HG03097 (cell line): ENCODE measurements around the gene HSF4.
A peak's percentile ranks its signal among the peaks of the same experiment; 100 is the strongest.

Experiments
- ATAC-seq: cut with Tn5 transposase; IDR thresholded peaks from one replicate; pipeline ENCODE4 v1.9.1; 2021; ENCODE audit not compliant: unreplicated experiment, low FRiP score

HSF4 gene

DNA sequence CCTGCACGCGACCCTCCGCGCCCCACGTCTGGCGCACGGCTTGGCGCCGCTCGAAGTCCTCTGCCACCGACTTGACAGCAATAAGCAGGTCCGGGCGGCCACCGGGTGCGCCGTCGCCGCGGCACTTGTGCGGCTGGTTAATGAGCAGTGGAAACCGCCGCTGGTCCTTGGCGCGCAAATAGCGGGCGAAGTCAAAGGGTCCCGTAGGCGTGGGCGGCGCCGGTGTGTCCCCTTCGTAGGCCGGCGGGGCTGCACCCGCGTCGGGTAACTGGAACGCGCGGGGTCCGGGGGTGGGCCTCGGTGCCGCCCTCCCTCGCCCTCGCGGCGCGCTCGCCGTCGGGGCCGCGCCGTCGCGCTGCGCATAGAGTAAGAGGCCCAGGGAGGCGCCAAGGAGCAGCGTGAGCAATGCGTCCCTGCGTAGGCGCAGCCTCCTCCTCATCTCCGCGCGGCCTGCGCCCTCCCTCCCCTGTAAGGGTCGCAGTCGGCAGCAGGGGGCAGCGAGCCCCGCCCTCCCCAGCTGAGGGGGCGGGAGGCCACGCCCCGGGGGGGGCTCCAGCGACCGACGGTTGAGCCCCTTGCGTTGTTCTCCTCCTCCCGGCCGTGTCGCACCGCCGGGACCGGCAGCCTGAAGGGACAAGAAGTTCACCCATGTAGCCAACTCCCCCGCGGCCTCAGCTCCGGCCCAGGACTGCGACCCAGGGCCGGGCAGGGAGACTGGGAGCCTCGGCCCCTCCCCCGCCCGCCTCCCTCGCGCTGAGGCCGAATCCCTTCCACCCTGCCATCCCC lies 14.3 kb upstream of the HSF4 start:
- ATAC-seq = no peak

DNA sequence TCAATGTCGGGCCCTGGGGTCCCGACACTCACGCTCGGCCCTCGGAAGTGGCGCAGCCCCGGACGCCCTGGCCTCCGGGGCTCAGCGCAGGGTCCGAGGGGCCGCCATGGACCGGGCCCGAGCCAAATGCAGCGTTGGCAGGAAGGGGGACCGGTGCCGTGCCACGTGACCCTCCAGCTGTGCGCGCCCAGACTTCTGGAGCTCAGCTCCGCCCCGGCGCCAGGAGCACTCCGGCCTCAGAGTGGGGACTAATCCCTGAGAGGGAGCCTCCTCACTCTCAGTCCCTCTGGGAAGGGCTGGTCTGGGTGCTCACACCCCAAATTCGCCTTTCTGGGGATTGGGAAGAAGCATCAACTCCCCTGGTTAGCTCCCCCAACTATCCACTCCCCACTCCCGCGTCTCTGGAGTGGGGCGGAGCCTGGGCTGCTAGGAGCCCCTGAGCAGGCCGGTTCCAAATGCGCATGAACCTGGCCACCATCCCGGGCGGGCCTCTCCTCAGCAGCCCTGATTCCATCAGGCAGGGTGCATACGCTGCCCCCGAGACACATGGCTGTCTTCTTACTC lies 13.6 kb upstream of the HSF4 start, which contains the start of gene B3GNT9:
Gene B3GNT9, minus strand, starts transcription at position 166 of the 564 bp plus-strand sequence. CDS start 513 bp downstream, outside the sequence.
- ATAC-seq = no peak

DNA sequence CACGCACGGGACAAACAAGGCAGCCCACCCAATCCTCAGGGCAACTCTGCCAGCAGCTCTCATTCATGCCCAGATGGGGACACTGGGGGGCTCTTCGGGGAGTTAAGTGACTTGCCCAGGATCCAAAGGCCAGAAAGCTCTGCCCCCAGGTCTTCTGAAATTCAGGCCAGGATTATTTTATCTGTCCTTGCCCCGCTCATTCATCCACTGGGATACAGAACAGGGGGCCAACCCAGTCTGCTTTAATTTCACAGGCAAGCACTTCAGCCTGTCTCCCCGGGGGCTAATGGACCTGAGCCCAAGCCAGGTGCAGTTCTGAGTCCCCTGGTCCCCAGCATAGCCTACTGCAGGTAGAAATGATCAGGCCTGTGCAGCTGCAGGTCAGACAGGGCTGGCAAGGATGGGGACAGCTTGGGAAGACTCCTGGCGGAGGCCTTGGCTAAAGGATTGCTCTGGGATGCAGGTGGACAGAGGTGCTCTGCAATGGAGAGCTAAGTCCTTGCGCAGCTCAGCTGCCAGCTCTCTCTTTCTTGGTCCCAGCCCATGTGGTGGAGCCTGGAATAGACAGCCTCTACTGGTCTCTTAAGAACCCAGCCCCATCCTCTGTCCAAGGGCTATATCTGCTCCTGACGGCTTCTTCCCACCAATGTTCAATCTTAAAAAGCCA lies 13.0 kb upstream of the HSF4 start:
- ATAC-seq = no peak

DNA sequence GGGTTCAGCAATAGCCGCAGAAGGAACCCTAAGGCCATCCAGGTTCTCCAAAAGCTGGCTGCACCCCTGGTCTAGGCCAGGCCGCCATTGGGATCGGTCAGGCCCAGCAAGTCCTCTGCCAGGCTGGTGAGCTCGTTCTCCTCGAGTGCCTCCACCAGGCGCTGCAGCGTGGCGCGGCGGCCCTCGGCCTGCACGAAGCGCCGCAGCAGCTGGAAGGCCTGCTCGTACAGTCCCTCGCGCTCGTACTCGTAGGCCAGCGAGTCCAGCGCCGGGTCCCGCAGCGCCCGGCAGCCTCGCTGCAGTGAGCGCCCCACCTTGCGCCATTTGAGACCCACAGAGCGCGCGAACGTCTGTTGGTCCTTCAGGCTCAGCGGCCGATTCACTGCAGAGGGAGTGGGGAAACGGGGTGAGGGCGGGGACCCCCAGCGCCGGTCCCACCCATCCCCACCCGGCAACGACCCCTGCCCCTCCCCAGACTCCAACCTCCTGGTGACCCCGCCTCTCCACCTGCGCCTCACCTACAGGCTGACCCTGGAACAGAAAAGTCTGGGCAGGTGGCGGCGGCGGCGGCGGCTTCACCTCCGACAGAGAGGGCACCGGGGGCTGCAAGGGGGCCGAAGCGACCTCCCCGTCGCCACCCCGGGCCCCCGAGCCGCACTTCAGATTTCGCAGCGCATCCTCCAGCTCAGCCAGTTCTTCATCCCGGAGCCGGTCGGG lies 9.8 kb upstream of the HSF4 start:
- no peak for ATAC-seq

DNA sequence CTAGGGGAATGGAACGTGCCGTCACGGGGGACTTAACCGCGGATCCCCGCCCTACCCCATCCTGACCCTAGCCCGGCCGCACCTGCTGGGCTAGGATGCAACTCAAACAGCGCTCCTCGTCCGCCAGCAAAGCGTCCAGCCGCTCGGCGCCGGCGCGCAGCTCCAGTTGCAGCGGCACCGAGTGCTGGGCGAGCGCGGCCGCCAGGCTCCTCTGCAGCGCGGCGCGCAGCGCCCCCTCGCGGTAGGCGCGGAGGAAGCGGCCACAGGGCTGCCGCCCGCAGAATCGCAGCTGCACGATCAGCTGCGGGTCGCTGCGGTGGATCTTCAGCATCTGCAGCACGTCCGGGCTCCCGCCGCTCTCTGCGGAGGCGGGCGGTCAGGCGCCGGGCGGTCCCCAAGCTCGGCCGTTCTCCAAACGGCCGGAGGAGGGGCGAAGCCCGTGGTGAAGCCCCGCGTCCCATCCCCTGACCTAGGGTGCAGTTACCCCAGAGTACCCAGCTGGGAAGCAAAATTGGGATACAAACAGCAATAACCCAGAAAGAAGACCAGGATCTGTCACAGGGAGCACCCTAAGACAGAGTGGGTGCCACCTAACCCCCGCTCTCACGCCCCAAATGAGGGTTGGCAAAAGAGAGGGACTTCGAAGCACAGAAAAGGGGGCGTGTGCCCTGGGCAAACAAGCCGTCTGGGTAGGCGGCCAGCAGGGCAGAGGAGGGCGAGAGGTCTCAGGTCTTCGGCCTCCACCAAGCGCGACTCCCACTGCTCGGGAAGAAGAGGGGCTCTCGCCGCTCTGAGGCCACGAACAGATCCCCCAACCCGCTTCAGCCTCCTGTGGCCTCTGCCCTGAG lies 9.0 kb upstream of the HSF4 start:
- no peak for ATAC-seq

DNA sequence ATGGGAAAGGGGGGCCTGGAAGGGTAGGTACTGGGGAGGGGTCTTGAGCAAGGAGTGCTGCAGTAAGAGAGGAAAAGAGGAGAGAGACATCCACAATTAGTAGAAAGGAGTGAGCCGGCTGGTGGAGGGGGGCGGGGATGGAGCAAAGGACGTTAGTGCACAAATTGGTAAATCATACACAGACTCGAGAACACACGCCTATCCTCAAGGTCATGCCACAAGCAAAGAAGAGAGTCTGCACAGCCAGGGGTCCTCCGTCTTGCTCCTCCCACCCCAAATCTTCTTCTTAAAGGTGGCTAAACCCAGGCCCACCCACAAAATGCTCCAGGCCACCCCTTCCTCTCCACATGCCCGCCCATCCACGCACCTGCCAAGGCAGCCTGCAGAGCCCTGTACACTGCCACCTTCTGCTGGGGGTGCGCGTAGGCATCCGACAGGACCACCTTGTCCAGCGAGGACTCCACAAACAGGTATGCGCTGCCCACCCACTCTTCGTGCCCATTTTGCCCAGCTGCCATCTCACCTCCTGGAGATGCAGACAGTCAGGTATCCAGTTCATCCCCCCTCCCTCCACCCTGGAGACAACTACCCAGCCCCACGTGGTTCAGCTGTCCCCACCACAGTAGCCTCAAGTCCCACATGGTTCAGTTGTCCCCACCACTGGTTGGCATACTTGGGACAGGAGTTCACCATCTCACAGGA lies 8.3 kb upstream of the HSF4 start:
- ATAC-seq = no peak

GRCh38 chr16:67157106-67157748 lies 7.3 kb upstream of the HSF4 start:
- no peak for ATAC-seq

DNA sequence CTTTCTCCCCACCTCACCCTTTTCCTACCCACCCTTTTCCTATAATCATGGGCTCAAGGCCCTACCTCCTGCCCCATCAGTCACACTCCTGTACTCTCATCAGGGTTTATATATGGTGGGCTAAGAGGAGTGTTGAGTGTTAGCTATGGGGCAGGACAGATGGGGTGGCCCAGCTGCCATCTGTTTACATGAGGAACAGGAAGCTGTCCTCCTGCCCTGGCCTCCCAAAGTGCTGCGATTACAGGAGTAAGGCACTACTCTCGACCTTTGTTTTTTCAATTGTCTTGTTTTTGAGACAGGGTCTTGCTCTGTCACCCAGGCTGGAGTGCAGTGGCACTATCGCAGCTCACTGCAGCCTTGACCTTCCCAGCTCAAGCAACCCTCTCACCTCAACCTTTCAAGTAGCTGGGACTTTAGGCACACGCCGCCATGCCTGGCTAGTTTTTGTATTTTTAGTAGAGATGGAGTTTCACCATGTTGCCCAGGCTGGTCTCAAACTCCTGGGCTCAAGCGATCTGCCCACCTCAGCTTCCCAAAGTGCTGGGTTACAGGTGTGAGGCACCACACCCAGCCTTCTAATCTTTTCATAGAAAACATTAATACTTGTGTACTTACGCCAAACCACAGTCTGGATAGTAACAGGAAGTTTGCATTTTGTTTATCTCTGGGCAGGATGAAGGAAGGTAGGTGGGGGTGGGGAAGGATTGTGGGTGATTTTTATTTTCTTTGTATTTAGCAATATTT lies 6.5 kb upstream of the HSF4 start:
- ATAC-seq = no peak

DNA sequence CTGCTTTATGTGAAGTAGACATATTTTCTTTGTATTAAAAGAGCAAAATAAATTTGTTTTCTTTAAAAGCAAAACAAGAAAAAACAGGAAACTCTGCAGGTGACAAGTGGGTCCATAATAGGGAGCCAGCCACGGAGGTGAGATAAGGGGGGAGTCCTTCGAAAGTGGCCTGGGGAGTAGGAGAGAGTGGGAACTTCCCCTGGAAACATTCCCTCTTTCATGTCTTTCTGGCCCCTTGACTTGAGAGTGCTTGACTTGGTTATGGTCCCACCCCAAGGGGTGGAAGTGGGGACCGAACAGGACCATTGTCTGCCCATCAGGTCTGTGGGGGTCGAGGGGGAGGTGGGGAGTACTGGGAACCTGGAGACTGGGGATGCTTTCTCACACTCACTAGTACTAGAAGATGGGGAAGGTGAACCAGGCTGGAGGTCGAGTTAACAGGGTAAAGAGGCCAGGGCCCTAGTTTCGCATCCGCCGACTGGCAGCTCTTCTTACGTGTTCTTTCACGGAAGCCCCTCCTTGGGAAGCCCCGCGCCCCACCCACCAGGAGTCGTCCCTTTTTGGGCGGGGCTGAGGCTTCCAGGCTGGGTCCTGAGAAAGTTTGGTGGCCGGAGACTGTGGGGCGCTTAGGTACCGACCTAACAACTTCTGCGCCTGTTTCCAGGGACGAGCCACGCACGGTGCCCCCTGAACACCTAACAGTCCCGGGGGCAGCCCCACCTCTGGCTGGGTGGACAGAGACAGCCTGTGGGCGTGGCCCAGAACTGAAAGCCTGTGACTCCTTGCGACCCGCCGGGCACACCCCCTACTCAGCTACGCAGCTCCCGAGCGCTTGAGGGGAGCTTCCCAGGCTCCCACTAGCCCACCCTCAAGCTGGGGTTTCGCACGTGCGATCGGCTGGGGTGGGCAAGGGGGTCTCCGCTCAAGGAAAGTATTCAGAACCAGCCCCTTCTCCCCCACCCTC lies 5.6 kb upstream of the HSF4 start:
- ATAC-seq = peak; percentile 32

- no peak for ATAC-seq
These were observed 2.9 kb upstream of the HSF4 start for GRCh38 chr16:67161595-67162058.

- no peak for ATAC-seq
These were observed 1.9 kb upstream of the HSF4 start for GRCh38 chr16:67162506-67163163.

- ATAC-seq = no peak
These were observed 1.2 kb upstream of the HSF4 start for GRCh38 chr16:67163164-67163998.

DNA sequence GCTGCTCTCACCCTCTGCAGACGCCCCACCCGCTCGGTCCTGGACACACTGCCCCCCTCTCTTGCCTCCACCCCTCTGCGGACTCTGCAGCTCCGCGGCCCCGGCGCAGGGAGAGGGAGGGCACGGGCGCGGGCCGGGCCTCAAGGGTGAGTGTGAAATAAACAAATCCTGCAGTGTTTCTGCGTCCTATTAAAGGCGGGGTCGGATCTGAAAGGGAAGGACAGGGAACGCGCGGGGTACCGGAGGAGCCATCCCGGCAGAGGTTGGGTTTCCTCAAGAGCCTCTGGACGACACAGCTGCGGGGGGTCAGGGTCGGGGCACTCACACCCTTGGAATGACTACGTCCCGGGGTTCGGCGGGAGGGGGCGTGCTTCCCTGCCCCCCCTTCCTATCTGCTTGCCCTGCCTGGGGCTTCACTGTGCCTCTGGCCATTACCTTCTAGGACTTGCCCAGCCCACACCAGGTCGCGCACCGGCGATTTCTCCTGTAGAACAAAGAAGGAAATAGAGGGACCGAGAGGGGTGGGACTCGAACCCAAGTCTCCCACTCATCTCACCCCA lies 466 bp upstream of the HSF4 start:
- ATAC-seq = no peak

GRCh38 chr16:67165121-67166078 lies 855 bp downstream of the HSF4 start:
- ATAC-seq = no peak
